H1 (cell line): Measurements from ENCODE around the gene NOTCH2. TPM values are rescaled to one million over a fixed set of nuclear protein-coding genes. Genes with fewer than 3 reads are reported as not detected.

Source experiments
- CTCF ChIA-PET: fragments of 300-600 bp; sonication (Branson Sonifier 250); formaldehyde crosslinking; loops from one replicate; lab custom pipeline; 2021; ENCODE audit not compliant: partially characterized antibody; lab: Charles Lee
- POLR2A ChIA-PET: fragments of 300-600 bp; sonication (Branson Sonifier 250); formaldehyde crosslinking; loops from one replicate; lab custom pipeline; 2021; ENCODE audit warnings: inconsistent platforms; ENCODE audit not compliant: partially characterized antibody; lab: Charles Lee
- DNase-seq, 2 experiments: peaks; one replicate each; pipeline versions ENCODE4 v3.0.0 to v3.0.0-alpha.2; 2010 to 2022; ENCODE audit warnings: low spot score in 2 of 2, low read depth in 1 of 2, mixed read lengths in 1 of 2
- FAIRE-seq: peaks from 2 replicates; lab custom pipeline; 2011; peaks lifted over from hg19 to GRCh38; lab: Jason Lieb, UNC
- H2AFZ ChIP-seq: 2 replicates; pipeline ENCODE4 v1.8.1; 2012; ENCODE audit warnings: low read length, inconsistent platforms
- H2AK5ac ChIP-seq: 2 replicates; pipeline ENCODE4 v1.6.1; 2013; ENCODE audit warnings: low read depth, low read length
- H2BK120ac ChIP-seq: replicated peaks from 2 replicates; pipeline ENCODE3; 2013; ENCODE audit warnings: low read depth, low read length, inconsistent platforms
- H2BK12ac ChIP-seq: 2 replicates; pipeline ENCODE4 v1.6.1; 2013; ENCODE audit warnings: low read depth, low read length
- H2BK15ac ChIP-seq: 2 replicates; pipeline ENCODE4 v1.6.1; 2013; ENCODE audit warnings: low read length
- H2BK20ac ChIP-seq: 2 replicates; pipeline ENCODE4 v1.6.1; 2013; ENCODE audit warnings: low read length
- H2BK5ac ChIP-seq: 2 replicates; pipeline ENCODE4 v1.6.1; 2013; ENCODE audit warnings: low read depth, low read length
- H3K14ac ChIP-seq: 2 replicates; pipeline ENCODE4 v1.6.1; 2013; ENCODE audit warnings: inconsistent platforms; ENCODE audit not compliant: insufficient read length
- H3K18ac ChIP-seq: 2 replicates; pipeline ENCODE4 v1.6.1; 2013; ENCODE audit warnings: low read length; ENCODE audit errors: extremely low read depth
- H3K23ac ChIP-seq: 2 replicates; pipeline ENCODE4 v1.6.1; 2013; ENCODE audit warnings: inconsistent platforms; ENCODE audit not compliant: insufficient read length
- H3K23me2 ChIP-seq: 2 replicates; pipeline ENCODE4 v1.6.1; 2013; ENCODE audit warnings: low read depth, low read length
- H3K27ac ChIP-seq: 2 replicates; pipeline ENCODE4 v1.6.1; 2011; ENCODE audit warnings: low read depth, low read length, inconsistent platforms
- H3K27me3 ChIP-seq, 4 experiments: replicated peaks in 1 of 4; 1 replicate in 1 of 4; 2 replicates in 3 of 4; pipeline versions ENCODE4 v1.6.1 to v1.8.1; 2011 to 2013; ENCODE audit warnings: low read length in 3 of 4, mild to moderate bottlenecking in 3 of 4, inconsistent platforms in 2 of 4, mixed read lengths in 2 of 4, moderate library complexity in 1 of 4; ENCODE audit not compliant: control insufficient read depth in 3 of 4, insufficient read depth in 3 of 4; ENCODE audit errors: extremely low read depth in 1 of 4
- H3K36me3 ChIP-seq, 4 experiments: 2 replicates each; pipeline versions ENCODE4 v1.6.1 to v1.8.1; 2011 to 2013; ENCODE audit warnings: mild to moderate bottlenecking in 4 of 4, low read length in 3 of 4, moderate library complexity in 2 of 4, control low read depth in 1 of 4, inconsistent platforms in 1 of 4; ENCODE audit not compliant: insufficient read depth in 4 of 4, control insufficient read depth in 2 of 4
- H3K4ac ChIP-seq: replicated peaks from 2 replicates; pipeline ENCODE3; 2013; ENCODE audit warnings: low read length, low read depth, mixed read lengths, inconsistent platforms; ENCODE audit not compliant: insufficient read length
- H3K4me1 ChIP-seq, 4 experiments: replicated peaks in 1 of 4; 1 replicate in 1 of 4; 2 replicates in 3 of 4; pipeline versions ENCODE4 v1.6.1 to v1.8.1; 2011 to 2013; ENCODE audit warnings: low read length in 3 of 4, inconsistent platforms in 2 of 4, mixed read lengths in 1 of 4; ENCODE audit not compliant: insufficient read depth in 4 of 4, control insufficient read depth in 3 of 4
- H3K4me2 ChIP-seq, 2 experiments: 2 replicates each; pipeline versions ENCODE4 v1.6.1 to v1.8.1; 2011 to 2013; ENCODE audit warnings: low read depth in 2 of 2, low read length in 2 of 2, control low read depth in 1 of 2, inconsistent platforms in 1 of 2, mild to moderate bottlenecking in 1 of 2; ENCODE audit not compliant: insufficient read depth in 1 of 2
- H3K4me3 ChIP-seq, 4 experiments: fragments of 200-600, 300-600 bp in 1 of 4; sonication (generic), shearing (Covaris generic), sonication (Bioruptor Twin) in 1 of 4; 2 replicates each; pipeline versions ENCODE4 v1.5.1 to v1.8.1; 2011 to 2016; ENCODE audit warnings: low read length in 4 of 4, low read depth in 3 of 4, control low read depth in 2 of 4, inconsistent platforms in 2 of 4, mild to moderate bottlenecking in 2 of 4, mixed read lengths in 1 of 4, moderate library complexity in 1 of 4; ENCODE audit not compliant: insufficient read depth in 2 of 4; ENCODE audit errors: extremely low read depth in 1 of 4
- H3K56ac ChIP-seq: replicated peaks from 2 replicates; pipeline ENCODE3; 2013; ENCODE audit warnings: low read depth, mild to moderate bottlenecking, mixed read lengths, low read length, inconsistent platforms; ENCODE audit not compliant: insufficient read length
- H3K79me1 ChIP-seq: 2 replicates; pipeline ENCODE4 v1.6.1; 2013; ENCODE audit warnings: low read depth, low read length, control low read depth
- H3K79me2 ChIP-seq, 2 experiments: 2 replicates each; pipeline versions ENCODE4 v1.6.1 to v1.8.1; 2012 to 2013; ENCODE audit warnings: low read length in 2 of 2, mild to moderate bottlenecking in 2 of 2, inconsistent platforms in 1 of 2; ENCODE audit not compliant: insufficient read depth in 2 of 2, control insufficient read depth in 1 of 2
- H3K9ac ChIP-seq, 4 experiments: replicated peaks in 1 of 4; 1 replicate in 1 of 4; 2 replicates in 3 of 4; pipeline versions ENCODE4 v1.6.1 to v1.8.1; 2011 to 2013; ENCODE audit warnings: low read depth in 3 of 4, low read length in 3 of 4, control low read depth in 2 of 4, mild to moderate bottlenecking in 2 of 4, moderate library complexity in 2 of 4, inconsistent platforms in 1 of 4; ENCODE audit errors: extremely low read depth in 1 of 4
- H3K9me3 ChIP-seq, 2 experiments: 2 replicates each; pipeline versions ENCODE4 v1.6.1 to v1.8.1; 2012 to 2013; ENCODE audit warnings: mild to moderate bottlenecking in 2 of 2, moderate library complexity in 2 of 2, control low read depth in 1 of 2, inconsistent platforms in 1 of 2, low read depth in 1 of 2, low read length in 1 of 2, mixed read lengths in 1 of 2; ENCODE audit not compliant: insufficient read depth in 2 of 2
- H4K20me1 ChIP-seq, 2 experiments: replicated peaks in 1 of 2; 2 replicates each; pipeline versions ENCODE3 to v1.8.1; 2011 to 2013; ENCODE audit warnings: inconsistent platforms in 2 of 2, low read length in 2 of 2, mild to moderate bottlenecking in 1 of 2; ENCODE audit not compliant: insufficient read depth in 2 of 2, control insufficient read depth in 1 of 2
- H4K5ac ChIP-seq: 2 replicates; pipeline ENCODE4 v1.6.1; 2013; ENCODE audit warnings: low read length, low read depth, mixed read lengths, inconsistent platforms; ENCODE audit not compliant: insufficient read length
- H4K8ac ChIP-seq: 2 replicates; pipeline ENCODE4 v1.8.0; 2013; ENCODE audit warnings: mild to moderate bottlenecking, moderate library complexity, low read length, inconsistent platforms; ENCODE audit not compliant: insufficient read depth; ENCODE audit errors: extremely low read depth
- H4K91ac ChIP-seq: replicated peaks from 2 replicates; pipeline ENCODE3; 2013; ENCODE audit warnings: low read length, mixed read lengths, inconsistent platforms; ENCODE audit not compliant: insufficient read length
- RFX5 ChIP-seq: IDR thresholded peaks from 2 replicates; pipeline ENCODE4 v1.6.1; 2011; ENCODE audit warnings: low read depth, low read length, improper control_type of control experiment, borderline replicate concordance
- RXRA ChIP-seq: IDR thresholded peaks from 2 replicates; pipeline ENCODE4 v1.6.1; 2011; ENCODE audit warnings: low read depth, mild to moderate bottlenecking, low read length, moderate library complexity; ENCODE audit not compliant: insufficient read depth
- WGBS, 2 experiments: shearing (Covaris generic) in 1 of 2; methylation state at CpG; one replicate each; pipeline versions ENCODE4 v1.1.6 to v1.1.7; 2013 to 2015; ENCODE audit warnings: low lambda C conversion rate in 2 of 2, mixed read lengths in 2 of 2, inconsistent platforms in 1 of 2, low coverage in 1 of 2, missing lambda C conversion rate in 1 of 2; ENCODE audit not compliant: insufficient replicate concordance in 2 of 2, insufficient coverage in 1 of 2, insufficient read length in 1 of 2; ENCODE audit errors: extremely low coverage in 1 of 2, missing lambda C conversion rate in 1 of 2; 5-methylcytosine and 5-hydroxymethylcytosine counted together
- polyA plus RNA-seq, 7 experiments: library from polyadenylated mRNA; depleted of rRNA in 3 of 7; stranded (reverse) in 5 of 7; unstranded in 2 of 7; fragments of >200 nt in 5 of 7; fragments of 200-250 nt in 2 of 7; gene quantifications; 1 replicate in 5 of 7; 2 replicates in 1 of 7; 4 replicates in 1 of 7; pipeline versions ENCODE4 v1.2.1 to v1.2.3, GENCODE V29; 2011 to 2013; ENCODE audit warnings: missing spikeins in 2 of 7, mixed read lengths in 2 of 7
- total RNA-seq: library from RNA; stranded (reverse); fragmentation: NEBNext Ultra II Directional; extraction: Animal tissue kit (Norgen Biotek cat#: 25700); gene quantifications from 2 replicates; pipeline ENCODE4 v1.2.1, GENCODE V29; 2021

Gene NOTCH2
- total and polyA plus RNA-seq, 2 of the 8 experiments (the other 6 are each of a cell fraction or from before 2014, with no cell fraction given): 17.7 to 63.0 TPM

- WGBS, 2 experiments: 91% methylated on average over 1 of the region's 1 CpG; no CpG with 5 or more reads in 1 of the 2 experiments
- Histone ChIP-seq H4K8ac (no peak overlapping the region), H2BK120ac (no peak overlapping the region), H2BK15ac (no peak overlapping the region), H3K4me3 (no peak overlapping the region), H2BK5ac (no peak overlapping the region), H3K4me2 (no peak overlapping the region), H3K27ac (no peak overlapping the region), H3K36me3 (peaks cover 4 to 12% (median 9%) of the 10 kb centered on the region in 4 experiments), H4K91ac (no peak overlapping the region), H3K18ac (no peak overlapping the region), H2AFZ (no peak overlapping the region), H3K14ac (no peak overlapping the region), H4K5ac (no peak overlapping the region), H3K4me1 (no peaks in the 10 kb centered on the region), H3K23me2 (no peaks in the 10 kb centered on the region), H3K79me1 (no peaks in the 10 kb centered on the region), H4K20me1 (peaks cover 0 to 5% of the 10 kb centered on the region in 2 experiments), H3K4ac (no peak overlapping the region), H2BK12ac (no peak overlapping the region), H3K23ac (no peak overlapping the region), H3K56ac (no peak overlapping the region), H3K9ac (no peak overlapping the region), H3K9me3 (no peaks in the 10 kb centered on the region), H2AK5ac (no peak overlapping the region), H2BK20ac (no peak overlapping the region), H3K79me2 (no peaks in the 10 kb centered on the region), H3K27me3 (no peaks in the 10 kb centered on the region)
- TF ChIP-seq RFX5 (no peak), RXRA (no peak)
- POLR2A ChIA-PET: no interaction called here
- no peak for FAIRE-seq
- DNase-seq: no peak
- CTCF ChIA-PET: interaction anchor here (0.6 to 2.0 kb wide), 3 partner anchors 11 to 683 kb away, joined by 3 to 12 read pairs (median 3); no protein-coding TSS in a partner anchor
Measured at GRCh38 chr1:119929643-119930315, 139.7 kb downstream of the NOTCH2 start.
